ENCODE data around the gene IKBKE. TPM values are rescaled to one million over a fixed set of nuclear protein-coding genes. Genes with fewer than 3 reads are reported as not detected.

Gene IKBKE
- total RNA-seq, 1 experiment from 2014 or later: 5.1 TPM

DNA sequence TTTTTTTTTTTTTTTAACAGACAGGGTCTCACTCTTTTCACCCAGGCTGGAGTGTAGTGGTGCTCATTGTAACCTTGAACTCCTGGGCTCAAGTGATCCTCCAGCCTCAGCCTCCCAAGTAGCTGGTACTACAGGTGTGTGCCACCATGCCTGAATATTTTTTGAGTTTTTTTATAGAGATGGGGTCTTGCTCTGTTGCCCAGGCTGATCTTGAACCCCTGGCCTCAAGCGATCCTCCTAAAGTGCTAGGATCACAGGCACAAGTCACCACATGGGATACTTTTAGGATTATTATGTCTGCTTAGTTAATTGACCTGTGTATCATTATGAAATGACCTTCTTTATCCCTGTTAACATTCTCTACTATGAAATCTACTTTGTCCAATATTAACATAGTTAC lies 75.1 kb downstream of the IKBKE start:
- Histone ChIP-seq H2AFZ (ENCODE audit: low read depth, low read length, poor library complexity, severe bottlenecking) (no peak overlapping the region), H3K4me2 (ENCODE audit: low read length) (no peak overlapping the region), H3K36me3 (ENCODE audit: control insufficient read depth in 1 of 2, insufficient read depth in 2 of 2, low read length in 2 of 2) (no peaks in the 10 kb centered on the region), H3K9me3 (ENCODE audit: control insufficient read depth in 1 of 2, insufficient read depth in 1 of 2, low read depth in 1 of 2, low read length in 2 of 2) (no peaks in the 10 kb centered on the region), H3K4me1 (ENCODE audit: control insufficient read depth in 1 of 2, insufficient read depth in 2 of 2, low read length in 2 of 2) (peaks cover 0 to 7% of the 10 kb centered on the region in 2 experiments; a peak in 2 of 4 replicates), H3K4me3 (replicated peaks in 1 of 2; ENCODE audit: low read depth in 1 of 2, low read length in 2 of 2) (no peak overlapping the region), H4K20me1 (ENCODE audit: insufficient read depth) (no peaks in the 10 kb centered on the region), H3K79me2 (ENCODE audit: insufficient read depth, low read length) (no peaks in the 10 kb centered on the region), H3K9me2 (ENCODE audit: insufficient read depth) (no peaks in the 10 kb centered on the region), H3K9ac (ENCODE audit: low read length) (no peak overlapping the region), H3K27ac (ENCODE audit: low read depth, low read length) (no peak overlapping the region), H3K27me3 (ENCODE audit: insufficient read depth, low read length) (no peaks in the 10 kb centered on the region)
- DNase-seq (ENCODE audit: low read depth, low spot score): no peak
- intact Hi-C loops (cut with micrococcal nuclease): loop anchor here (1.0 to 2.0 kb wide), 2 partner anchors 38 to 55 kb away; no protein-coding TSS in a partner anchor
- ATAC-seq: no peak
- no TSS peak for BruUV-seq (replicated peaks)
- TF ChIP-seq RAD21 (IDR thresholded peaks at IDR 0.05; ENCODE audit: low read depth) (no peak), SRF (IDR thresholded peaks at IDR 0.05; ENCODE audit: low read depth) (no peak), POLR2AphosphoS5 (IDR thresholded peaks at IDR 0.05; ENCODE audit: low read depth, low read length) (no peak), ZFX (IDR thresholded peaks at IDR 0.05) (no peak), YY1 (IDR thresholded peaks at IDR 0.05; ENCODE audit: extremely low read depth, insufficient replicate concordance, low read depth, low read length) (no peak), TCF7L2 (IDR thresholded peaks at IDR 0.05; ENCODE audit: borderline replicate concordance, extremely low read depth, insufficient read depth, insufficient read length) (no peak), FOSL1 (IDR thresholded peaks at IDR 0.05; ENCODE audit: low read depth) (no peak), EZH2phosphoT487 (IDR thresholded peaks at IDR 0.05; ENCODE audit: borderline replicate concordance) (no peak), CEBPB (IDR thresholded peaks at IDR 0.05; ENCODE audit: low read depth) (no peak), SIN3A (IDR thresholded peaks at IDR 0.05; ENCODE audit: low read depth) (no peak), EGR1 (IDR thresholded peaks at IDR 0.05; ENCODE audit: low read depth) (no peak), JUND (IDR thresholded peaks at IDR 0.05) (no peak), ZNF274 (IDR thresholded peaks at IDR 0.05; ENCODE audit: low read depth, low read length) (no peak), ELF1 (IDR thresholded peaks at IDR 0.05; ENCODE audit: borderline replicate concordance, low read depth) (no peak), POLR2A (IDR thresholded peaks at IDR 0.05; ENCODE audit: borderline replicate concordance, extremely low read depth, insufficient read depth, insufficient read length) (no peak)
- TF ChIP-seq, protein P1, sequence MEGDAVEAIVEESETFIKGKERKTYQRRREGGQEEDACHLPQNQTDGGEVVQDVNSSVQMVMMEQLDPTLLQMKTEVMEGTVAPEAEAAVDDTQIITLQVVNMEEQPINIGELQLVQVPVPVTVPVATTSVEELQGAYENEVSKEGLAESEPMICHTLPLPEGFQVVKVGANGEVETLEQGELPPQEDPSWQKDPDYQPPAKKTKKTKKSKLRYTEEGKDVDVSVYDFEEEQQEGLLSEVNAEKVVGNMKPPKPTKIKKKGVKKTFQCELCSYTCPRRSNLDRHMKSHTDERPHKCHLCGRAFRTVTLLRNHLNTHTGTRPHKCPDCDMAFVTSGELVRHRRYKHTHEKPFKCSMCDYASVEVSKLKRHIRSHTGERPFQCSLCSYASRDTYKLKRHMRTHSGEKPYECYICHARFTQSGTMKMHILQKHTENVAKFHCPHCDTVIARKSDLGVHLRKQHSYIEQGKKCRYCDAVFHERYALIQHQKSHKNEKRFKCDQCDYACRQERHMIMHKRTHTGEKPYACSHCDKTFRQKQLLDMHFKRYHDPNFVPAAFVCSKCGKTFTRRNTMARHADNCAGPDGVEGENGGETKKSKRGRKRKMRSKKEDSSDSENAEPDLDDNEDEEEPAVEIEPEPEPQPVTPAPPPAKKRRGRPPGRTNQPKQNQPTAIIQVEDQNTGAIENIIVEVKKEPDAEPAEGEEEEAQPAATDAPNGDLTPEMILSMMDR (IDR thresholded peaks at IDR 0.05 in 2 of 3, conservative IDR thresholded peaks at IDR 0.05 in 1 of 3; ENCODE audit: borderline replicate concordance in 1 of 3, insufficient read depth in 1 of 3, low read depth in 2 of 3, low read length in 2 of 3): no peak
- TF ChIP-seq, protein P2, sequence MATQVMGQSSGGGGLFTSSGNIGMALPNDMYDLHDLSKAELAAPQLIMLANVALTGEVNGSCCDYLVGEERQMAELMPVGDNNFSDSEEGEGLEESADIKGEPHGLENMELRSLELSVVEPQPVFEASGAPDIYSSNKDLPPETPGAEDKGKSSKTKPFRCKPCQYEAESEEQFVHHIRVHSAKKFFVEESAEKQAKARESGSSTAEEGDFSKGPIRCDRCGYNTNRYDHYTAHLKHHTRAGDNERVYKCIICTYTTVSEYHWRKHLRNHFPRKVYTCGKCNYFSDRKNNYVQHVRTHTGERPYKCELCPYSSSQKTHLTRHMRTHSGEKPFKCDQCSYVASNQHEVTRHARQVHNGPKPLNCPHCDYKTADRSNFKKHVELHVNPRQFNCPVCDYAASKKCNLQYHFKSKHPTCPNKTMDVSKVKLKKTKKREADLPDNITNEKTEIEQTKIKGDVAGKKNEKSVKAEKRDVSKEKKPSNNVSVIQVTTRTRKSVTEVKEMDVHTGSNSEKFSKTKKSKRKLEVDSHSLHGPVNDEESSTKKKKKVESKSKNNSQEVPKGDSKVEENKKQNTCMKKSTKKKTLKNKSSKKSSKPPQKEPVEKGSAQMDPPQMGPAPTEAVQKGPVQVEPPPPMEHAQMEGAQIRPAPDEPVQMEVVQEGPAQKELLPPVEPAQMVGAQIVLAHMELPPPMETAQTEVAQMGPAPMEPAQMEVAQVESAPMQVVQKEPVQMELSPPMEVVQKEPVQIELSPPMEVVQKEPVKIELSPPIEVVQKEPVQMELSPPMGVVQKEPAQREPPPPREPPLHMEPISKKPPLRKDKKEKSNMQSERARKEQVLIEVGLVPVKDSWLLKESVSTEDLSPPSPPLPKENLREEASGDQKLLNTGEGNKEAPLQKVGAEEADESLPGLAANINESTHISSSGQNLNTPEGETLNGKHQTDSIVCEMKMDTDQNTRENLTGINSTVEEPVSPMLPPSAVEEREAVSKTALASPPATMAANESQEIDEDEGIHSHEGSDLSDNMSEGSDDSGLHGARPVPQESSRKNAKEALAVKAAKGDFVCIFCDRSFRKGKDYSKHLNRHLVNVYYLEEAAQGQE (IDR thresholded peaks at IDR 0.05; ENCODE audit: low read depth): no peak
- TF ChIP-seq, protein P3, sequence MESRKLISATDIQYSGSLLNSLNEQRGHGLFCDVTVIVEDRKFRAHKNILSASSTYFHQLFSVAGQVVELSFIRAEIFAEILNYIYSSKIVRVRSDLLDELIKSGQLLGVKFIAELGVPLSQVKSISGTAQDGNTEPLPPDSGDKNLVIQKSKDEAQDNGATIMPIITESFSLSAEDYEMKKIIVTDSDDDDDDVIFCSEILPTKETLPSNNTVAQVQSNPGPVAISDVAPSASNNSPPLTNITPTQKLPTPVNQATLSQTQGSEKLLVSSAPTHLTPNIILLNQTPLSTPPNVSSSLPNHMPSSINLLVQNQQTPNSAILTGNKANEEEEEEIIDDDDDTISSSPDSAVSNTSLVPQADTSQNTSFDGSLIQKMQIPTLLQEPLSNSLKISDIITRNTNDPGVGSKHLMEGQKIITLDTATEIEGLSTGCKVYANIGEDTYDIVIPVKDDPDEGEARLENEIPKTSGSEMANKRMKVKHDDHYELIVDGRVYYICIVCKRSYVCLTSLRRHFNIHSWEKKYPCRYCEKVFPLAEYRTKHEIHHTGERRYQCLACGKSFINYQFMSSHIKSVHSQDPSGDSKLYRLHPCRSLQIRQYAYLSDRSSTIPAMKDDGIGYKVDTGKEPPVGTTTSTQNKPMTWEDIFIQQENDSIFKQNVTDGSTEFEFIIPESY (IDR thresholded peaks at IDR 0.05; ENCODE audit: extremely low read depth, insufficient replicate concordance, low read length): no peak
- TF ChIP-seq, protein P4, sequence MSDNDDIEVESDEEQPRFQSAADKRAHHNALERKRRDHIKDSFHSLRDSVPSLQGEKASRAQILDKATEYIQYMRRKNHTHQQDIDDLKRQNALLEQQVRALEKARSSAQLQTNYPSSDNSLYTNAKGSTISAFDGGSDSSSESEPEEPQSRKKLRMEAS (IDR thresholded peaks at IDR 0.05): no peak
- ChIA-PET RAD21 (ENCODE audit: low non-redundant PET in 1 of 2, low total read pairs in 2 of 2, uncharacterized antibody in 2 of 2, unreplicated experiment in 2 of 2) (no interaction called here), POLR2A (interaction anchor here (0.7 to 1.1 kb wide), 2 partner anchors 10 to 31 kb away, joined by 4 read pairs; no protein-coding TSS in a partner anchor), CTCF (interaction anchor here (0.7 to 2.2 kb wide), 15 partner anchors 8 to 437 kb away, joined by 3 to 17 read pairs (median 4); no protein-coding TSS in a partner anchor)
